Measurements from ENCODE around the gene HPDL.
"Not testable (repeated sequence)": the region's sequence is repeated elsewhere in the genome, so short reads cannot be mapped to it uniquely, and the experiment has no call there.

The HPDL gene

DNA sequence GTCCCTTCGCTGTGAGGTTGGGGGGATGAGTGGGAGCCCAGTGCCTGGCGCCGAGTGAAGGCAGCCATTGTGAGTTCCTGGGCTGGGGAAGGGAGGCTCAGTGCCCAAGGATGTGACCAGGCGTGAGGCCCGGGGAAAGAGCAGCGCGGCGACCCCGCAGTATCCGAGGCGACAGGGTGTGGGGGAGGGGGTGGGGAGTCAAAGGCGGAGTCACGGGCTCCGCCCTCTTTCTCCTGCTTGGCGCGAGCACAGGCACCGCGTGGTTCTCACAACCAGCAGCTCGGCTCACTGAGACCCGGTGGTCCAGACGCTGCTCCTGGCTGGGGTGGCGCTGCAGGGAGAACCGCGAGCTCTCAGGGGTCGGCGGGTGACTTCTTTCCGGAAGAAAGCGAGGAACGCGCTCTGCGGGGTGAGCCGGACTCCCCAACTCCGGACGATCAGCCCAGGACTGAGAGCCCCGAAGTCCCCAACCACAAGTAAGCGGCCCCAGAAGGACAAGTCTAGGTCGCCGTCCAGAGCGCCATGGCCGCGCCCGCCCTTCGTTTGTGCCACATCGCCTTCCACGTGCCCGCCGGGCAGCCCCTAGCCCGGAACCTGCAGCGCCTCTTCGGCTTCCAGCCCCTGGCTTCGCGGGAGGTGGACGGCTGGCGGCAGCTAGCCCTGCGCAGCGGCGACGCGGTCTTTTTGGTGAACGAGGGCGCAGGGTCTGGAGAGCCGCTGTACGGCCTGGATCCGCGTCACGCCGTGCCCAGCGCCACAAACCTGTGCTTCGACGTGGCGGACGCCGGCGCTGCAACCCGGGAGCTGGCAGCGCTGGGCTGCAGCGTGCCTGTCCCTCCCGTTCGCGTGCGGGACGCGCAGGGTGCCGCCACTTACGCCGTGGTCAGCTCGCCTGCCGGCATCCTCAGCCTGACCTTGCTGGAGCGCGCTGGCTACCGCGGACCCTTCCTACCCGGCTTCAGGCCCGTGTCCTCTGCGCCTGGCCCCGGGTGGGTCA, at the start of gene HPDL:
Gene HPDL, plus strand, starts transcription at position 269 of the 997 bp plus-strand sequence. Its CDS starts 254 bp downstream, at position 523.
- in situ Hi-C loops (cut with MboI; ENCODE audit: low sequenced_read_pairs), result no loop called here

DNA sequence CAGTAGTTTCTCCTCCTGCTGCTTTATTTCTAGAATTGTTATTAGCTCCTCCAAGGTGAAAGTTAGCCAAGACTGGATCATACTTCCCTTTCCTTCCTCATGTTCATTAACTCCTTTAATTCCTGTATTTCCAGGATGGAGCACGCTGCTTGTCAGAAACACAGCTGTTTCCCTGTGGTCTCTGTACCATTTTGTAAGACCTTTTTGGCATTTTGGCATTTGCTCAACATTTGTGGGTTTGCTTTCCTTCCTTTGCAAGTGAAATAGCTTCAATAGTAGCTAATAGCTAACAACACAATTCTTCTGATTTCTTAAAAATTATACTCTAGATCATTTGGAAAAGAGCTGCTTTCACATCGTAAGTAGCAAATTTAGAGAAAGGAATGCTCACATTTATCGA, 44.3 kb upstream of the HPDL start:
- in situ Hi-C loops (cut with MboI; ENCODE audit: low sequenced_read_pairs), result no loop called here

DNA sequence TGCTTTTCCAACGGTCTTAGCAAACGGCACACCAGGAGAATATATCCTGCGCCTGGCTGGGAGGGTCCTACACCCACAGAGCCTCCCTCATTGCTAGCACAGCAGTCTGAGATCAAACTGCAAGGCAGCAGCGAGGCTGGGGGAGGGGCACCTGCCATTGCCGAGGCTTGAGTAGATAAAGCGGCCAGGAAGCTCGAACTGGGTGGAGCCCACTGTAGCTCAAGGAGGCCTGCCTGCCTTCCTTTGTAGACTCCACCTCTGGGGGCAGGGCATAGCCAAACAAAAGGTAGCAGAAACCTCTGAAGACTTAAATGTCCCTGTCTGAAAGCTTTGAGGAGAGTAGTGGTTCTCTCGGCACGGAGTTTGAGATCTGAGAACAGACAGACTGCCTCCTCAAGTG, 41.8 kb upstream of the HPDL start:
- in situ Hi-C loops (cut with MboI; ENCODE audit: low sequenced_read_pairs), result not testable (repeated sequence)

DNA sequence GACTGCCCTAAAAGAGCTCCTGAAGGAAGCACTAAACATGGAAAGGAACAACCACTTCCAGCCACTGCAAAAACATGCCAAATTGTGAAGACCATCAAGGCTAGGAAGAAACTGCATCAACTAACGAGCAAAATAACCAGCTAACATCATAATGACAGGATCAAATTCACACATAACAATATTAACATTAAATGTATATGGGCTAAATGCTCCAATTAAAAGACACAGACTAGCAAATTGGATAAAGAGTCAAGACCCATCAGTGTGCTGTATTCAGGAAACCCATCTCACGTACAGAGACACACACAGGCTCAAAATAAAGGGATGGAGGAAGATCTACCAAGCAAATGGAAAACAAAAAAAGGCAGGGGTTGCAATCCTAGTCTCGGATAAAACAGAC, 40.2 kb upstream of the HPDL start:
- in situ Hi-C loops (cut with MboI; ENCODE audit: low sequenced_read_pairs), result not testable (repeated sequence)

DNA sequence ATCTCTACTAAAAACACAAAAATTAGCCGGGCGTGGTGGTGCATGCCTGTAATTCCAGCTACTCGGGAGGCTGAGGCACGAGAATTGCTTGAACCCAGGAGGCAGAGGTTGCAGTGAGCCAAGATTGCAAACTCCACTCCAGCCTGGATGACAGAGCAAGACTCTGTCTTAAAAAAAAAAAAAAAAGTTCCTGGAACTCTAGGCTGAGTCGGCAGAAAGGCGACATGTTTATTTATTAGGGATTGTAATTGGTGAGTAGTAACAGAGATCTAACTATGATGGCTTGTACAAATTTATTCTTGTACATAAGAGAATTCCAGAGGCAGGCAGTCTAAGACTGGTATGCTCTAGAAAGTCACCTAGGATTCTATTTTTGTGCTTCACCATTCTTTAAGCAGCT, 35.7 kb upstream of the HPDL start:
- in situ Hi-C loops (cut with MboI; ENCODE audit: low sequenced_read_pairs), result not testable (repeated sequence)

DNA sequence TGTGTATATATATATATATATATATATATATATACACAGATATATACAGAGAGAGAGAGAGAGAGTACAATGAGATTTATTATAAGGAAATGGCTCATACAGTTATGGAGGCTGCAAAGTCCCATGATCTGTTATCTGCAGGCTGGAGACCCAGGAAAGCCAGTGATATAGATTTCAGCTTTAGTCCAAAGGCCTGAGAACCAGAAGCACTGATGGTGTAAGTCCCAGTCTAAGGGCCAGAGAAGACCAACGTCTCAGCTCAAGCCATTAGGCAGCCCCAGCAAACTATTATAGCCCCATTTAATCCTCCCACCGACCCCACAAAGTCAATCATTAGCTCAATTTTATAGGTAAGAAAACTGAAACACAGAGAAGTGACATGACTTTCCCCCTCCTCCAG, 35.0 kb upstream of the HPDL start:
- in situ Hi-C loops (cut with MboI; ENCODE audit: low sequenced_read_pairs), result no loop called here

DNA sequence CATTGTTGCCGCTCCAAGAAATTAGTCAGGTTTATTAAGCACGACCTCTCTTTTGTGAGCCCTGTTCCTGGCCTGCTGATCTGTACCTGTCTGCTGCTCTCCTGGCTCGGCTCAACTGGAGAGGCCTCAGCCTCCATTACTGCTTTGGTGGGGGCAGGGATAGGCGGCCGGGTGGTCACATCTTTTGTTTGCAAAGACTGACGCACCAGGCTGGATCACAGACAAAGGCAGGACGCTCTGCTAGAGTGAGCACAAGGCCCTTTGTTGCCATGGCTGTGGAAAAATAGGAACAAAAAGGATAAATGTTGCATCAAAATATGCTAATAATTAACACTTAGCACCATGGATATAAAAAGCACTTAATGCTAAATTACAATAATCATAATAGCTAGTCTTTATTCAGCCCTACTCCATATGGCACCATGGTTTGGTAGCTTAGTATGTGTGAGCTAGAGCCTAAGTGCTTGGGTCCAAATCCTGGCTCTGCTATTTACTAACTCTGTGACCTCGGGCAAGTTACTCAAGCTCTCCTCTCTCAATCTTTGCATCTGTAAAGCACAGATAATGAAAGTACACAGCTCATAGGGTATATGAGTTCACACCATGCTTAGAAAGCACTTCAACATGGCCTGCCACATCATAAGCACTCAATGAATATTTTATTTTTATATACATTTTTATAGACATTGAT, 28.9 kb upstream of the HPDL start:
- in situ Hi-C loops (cut with MboI; ENCODE audit: low sequenced_read_pairs), result no loop called here

DNA sequence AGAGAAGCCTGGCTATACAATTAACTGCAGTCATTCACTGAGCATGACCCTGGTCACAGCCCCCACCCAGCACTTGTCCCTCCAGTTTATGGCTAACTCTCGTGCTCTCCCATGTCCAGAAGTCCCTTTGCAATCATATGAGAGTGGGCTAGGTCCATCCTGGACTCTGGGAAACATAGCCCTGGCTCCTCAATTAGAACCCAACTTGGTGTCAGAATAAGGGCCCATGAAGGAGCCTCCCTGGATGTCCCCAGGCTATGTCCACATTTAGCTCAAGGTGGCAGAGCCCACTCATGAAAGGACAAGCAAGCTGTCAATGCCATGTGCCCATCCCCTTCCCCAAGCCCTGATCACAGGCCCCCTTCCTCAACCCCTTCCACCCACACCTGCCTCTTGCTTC, 27.4 kb upstream of the HPDL start:
- in situ Hi-C loops (cut with MboI; ENCODE audit: low sequenced_read_pairs), result no loop called here

DNA sequence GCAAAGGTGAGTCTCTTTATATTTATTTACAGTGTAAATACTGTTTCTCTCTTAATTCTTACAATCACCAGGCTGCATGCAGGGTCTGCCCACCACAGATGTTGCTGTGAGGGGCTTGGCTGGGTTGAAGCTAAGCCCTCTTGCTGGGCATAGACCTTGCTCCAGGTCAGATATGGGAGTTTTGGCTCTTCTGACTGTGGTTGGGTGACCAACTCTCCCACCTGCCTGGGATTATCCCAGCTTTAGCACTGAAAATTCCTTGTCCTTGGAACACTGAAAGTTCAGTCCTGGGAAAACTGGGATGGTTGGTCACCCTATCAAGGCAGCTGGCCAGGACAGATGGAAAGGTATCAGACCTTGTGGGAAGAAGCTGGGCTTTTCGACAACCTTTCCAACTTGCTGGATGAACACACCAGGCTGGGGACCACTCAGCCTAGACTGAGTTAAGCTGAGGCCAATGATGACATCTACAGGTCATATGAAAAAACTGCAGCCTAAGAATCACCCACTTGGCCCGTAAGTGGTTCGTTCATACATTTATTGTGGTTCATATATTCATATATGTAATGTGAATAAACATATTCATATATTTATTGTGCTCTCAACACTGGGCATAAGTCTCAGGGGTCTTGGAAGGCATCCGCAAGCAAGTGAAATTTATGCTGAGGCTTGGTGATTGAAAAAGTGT, 26.6 kb upstream of the HPDL start:
- in situ Hi-C loops (cut with MboI; ENCODE audit: low sequenced_read_pairs), result loop anchor here (10.0 kb wide), 1 partner anchor 285 kb away; the partner anchor contains the start of genes HECTD3 and UROD

DNA sequence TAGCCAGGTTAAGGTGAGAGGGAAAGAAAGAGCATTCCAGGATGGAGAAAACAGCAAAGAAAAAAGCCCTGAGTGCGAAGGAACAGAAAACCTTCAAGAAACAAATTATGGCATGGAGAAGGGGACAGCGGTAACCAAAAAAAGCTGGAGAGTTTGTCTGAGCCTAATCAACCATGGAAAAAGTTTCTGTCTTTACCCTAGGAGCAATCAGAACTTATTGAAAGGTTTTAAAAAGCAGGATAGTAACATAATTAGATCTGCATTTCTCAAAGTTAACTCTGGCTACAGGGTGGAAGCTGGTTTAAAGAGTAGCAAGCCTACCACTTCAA, 26.1 kb upstream of the HPDL start:
- in situ Hi-C loops (cut with MboI; ENCODE audit: low sequenced_read_pairs), result loop anchor here (10.0 kb wide), 1 partner anchor 286 kb away; the partner anchor contains the start of genes HECTD3 and UROD

DNA sequence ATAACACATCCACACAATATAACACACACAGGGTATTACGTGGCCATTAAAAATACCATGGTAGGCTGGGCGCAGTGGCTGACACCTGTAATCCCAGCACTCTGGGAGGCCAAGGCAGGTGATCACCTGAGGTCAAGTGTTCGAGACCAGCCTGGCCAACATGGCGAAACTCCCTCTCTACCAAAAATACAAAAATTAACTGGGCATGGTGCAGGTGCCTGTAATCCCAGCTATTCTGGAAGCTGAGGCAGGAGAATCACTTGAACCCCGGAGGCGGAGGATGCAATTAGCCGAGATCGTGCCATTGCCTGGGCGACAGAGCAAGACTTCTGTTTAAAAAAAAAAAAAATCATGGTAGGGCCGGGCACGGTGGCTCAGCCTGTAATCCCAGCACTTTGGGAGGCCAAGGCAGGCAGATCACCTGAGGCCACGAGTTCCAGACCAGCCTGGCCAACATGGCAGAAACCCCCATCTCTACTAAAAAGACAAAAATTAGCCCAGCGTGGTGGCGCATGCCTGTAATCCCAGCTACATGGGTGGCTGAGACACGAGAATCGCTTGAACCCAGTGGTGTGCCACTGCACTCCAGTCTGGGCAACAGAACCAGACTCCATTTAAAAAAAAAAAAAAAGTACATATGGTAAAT, 24.1 kb upstream of the HPDL start:
- in situ Hi-C loops (cut with MboI; ENCODE audit: low sequenced_read_pairs), result loop anchor here (10.0 kb wide), 1 partner anchor 288 kb away; the partner anchor contains the start of genes HECTD3 and UROD

DNA sequence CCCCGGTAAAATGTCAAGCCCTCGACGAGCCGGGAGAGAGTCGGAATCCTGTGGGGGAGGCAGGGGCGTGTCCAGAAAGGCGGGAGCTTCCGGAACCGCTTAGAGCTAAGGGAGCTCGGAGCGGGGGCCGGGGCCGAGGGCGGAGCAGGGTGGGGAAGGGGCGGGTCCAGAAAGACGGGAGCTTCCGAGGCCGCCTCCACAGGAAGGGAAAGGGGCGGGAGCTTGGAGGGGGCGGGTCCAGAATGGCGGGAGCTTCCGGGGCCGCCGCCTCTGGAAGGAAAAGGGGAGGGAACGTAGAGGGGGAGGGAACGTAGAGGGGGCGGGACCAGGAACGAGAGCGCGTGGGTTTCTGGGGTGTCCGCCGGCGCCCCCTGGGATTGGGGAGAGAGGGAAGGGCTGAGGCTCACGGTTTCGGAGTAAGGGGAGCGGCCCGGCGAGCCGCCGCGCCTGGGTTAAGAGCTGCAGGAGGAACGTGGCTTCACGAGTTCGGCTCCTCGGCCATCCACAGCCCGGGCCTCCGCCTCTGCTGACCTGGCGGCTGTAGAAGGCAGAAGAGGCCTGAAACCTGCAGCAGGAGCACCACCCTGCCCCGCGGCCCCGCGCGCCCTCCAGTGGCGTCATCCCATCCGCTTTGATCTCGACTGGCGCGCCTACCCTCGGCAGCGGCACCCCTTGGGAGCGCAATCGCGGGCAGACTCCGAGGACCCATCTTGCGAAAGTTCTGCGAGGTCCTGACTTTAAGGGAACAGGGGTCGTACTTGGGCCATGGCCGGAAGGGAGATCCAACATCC, 23.0 kb upstream of the HPDL start:
- in situ Hi-C loops (cut with MboI; ENCODE audit: low sequenced_read_pairs), result loop anchor here (10.0 kb wide), 1 partner anchor 289 kb away; the partner anchor contains the start of genes HECTD3 and UROD

DNA sequence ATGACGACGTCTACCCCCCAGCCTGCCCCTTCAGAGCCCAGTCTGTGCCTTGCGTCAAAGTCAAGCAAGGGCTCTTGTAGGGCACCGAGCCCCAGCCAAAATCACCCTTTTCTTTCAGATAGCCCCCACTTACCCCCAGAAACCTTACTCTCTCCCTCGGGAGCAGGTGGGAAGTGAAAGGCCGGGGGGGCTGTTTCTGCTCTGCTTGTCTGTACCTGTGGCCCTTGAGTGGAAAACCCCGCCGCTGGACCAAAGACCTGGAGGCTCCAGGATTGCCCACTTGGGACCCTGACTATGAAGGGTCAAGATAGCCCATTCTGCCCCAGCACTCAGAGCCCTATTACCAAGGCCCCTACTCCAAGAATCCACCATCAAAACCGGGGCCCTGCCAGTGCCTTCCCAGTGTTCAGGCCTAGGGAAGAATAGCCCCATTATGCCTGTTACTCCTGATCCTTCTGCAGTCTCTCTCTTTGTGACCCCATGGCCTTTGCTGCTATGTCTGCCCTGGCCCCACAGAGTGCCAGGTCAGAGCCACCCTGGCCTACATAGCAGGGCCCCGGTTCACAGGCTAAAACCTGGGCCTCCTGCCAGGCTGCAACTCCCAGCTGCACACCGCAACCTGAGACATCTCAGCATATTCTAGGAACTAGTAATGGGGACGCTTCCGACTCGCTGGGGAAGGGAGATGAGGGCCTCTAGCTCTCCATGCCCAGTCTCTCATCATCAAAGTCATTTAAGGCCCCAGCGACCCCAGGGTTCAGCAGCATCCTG, 22.2 kb upstream of the HPDL start:
- in situ Hi-C loops (cut with MboI; ENCODE audit: low sequenced_read_pairs), result loop anchor here (10.0 kb wide), 1 partner anchor 290 kb away; the partner anchor contains the start of genes HECTD3 and UROD

DNA sequence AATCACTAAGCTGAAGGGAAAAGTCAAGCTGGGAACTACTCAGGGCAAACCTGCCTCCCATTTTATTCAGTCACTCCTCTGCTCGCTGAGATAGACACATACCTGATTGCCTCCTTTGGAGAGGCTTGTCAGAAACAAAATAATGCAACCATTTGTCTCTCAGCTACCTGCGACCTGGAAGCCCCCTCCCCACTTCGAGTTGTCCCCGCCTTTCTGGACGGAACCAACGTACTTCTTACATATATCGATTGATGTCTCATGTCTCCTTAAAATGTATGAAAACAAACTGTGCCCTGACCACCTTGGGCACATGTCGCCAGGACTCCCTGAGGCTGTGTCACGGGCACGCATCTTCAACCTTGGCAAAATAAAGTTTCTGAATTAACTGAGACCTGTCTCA, 21.5 kb upstream of the HPDL start:
- in situ Hi-C loops (cut with MboI; ENCODE audit: low sequenced_read_pairs), result loop anchor here (10.0 kb wide), 1 partner anchor 290 kb away; the partner anchor contains the start of genes HECTD3 and UROD

DNA sequence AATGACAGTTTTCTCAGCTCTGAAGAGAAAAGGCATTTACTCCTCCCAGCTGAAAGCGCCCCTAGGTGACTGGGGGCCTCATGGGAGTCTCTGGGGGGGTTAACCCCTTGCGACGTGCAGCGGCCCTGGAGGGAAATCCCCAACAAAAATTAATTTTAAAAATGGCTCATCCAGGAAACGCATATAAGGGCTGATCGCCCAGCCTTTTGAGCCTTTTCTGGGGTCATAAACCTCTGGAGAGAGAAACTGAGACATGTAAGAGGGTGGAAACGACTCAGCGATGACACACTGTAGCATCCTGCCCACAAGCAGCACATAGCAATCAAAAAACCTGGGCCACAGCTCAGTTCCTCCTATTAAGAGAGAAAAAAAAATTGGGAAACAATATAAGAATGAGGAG, 20.4 kb upstream of the HPDL start:
- in situ Hi-C loops (cut with MboI; ENCODE audit: low sequenced_read_pairs), result loop anchor here (10.0 kb wide), 1 partner anchor 292 kb away; the partner anchor contains the start of genes HECTD3 and UROD

DNA sequence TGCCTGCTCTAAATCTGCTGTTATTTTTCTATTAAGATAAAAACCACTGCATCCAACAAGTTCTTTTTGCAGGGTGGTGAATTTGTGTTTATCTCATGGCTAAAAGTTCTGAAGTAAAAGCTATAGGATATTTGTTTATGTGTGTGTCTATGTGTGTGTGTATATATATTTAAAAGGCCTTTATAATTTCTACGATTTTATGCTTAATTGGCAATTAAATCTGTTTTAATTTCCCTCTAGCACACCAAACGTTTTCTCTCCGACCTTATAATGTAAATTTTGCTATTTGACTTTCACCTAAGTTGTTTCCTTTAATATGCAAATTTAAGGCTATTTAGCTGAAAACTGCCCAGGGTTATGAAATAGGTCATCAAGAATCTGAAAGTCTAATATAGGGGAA, 19.8 kb upstream of the HPDL start:
- in situ Hi-C loops (cut with MboI; ENCODE audit: low sequenced_read_pairs), result loop anchor here (10.0 kb wide), 1 partner anchor 292 kb away; the partner anchor contains the start of genes HECTD3 and UROD

DNA sequence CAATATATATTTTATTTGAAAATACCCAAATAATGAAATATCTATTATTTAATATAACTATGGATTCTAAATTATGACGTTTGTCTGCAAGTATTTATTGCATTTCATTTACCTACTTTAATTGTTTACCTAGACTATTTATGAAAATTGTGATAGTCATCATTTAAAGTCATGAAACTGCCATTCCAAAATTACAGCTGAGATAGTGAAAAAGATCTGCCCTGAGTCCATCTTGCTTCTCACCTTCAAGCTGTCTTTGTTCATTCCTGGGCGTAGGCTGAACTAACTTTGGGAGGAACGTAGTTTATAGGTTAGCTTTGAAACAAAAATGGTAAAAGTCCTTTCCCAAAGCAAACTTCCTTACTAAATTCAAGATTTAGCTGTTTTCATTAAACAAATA, 12.4 kb upstream of the HPDL start:
- in situ Hi-C loops (cut with MboI; ENCODE audit: low sequenced_read_pairs), result no loop called here

DNA sequence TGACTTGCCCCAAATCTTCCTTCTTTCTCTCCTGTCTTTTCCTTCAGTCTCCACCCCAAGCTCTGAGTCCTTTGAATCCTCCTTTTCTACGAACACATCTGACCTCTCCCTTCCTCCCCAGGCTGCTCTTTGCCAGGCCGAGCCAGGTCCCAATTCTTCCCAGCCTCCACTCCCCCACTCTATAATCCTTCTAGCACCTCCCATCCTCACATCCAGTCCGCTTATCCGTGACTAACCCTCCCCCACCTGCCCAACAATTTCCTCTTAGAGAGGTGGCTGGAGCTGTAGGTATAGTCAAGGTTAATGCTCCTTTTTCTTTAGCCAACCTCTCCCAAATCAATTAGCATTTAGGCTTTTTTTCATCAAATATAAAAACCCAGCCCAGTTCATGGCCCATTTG, 9.5 kb upstream of the HPDL start:
- in situ Hi-C loops (cut with MboI; ENCODE audit: low sequenced_read_pairs), result no loop called here

DNA sequence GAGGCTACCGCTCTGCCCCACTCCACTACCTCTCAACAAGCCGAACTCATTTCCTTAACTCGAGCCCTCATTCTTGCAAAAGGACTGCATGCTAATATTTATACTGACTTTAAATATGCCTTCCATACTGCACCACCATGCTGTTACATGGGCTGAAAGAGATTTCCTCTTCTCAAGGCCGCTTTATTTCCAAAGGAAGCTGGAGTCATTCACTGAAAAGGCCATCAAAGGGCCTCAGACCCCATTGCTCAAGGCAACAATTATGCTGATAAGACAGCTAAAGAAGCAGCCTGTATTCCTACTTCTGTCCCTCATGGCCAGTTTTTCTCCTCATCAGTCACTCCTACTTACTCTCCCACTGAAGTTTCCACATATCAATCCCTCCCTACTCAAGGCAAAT, 6.9 kb upstream of the HPDL start:
- in situ Hi-C loops (cut with MboI; ENCODE audit: low sequenced_read_pairs), result no loop called here
